HepG2 (cell line): ENCODE data around the gene SCYL1. TPM values are rescaled to one million over a fixed set of nuclear protein-coding genes. Genes with fewer than 3 reads are reported as not detected.

Source experiments
- CEBPB ChIP-seq: IDR thresholded peaks from 2 replicates; pipeline ENCODE4 v1.6.1; 2011; ENCODE audit warnings: low read depth, low read length, improper control_type of control experiment, borderline replicate concordance
- FOXA3 ChIP-seq: IDR thresholded peaks from 2 replicates; pipeline ENCODE4 v1.6.1; 2016; ENCODE audit warnings: missing genetic modification reagents, missing compliant biosample characterization
- GATA4 ChIP-seq: sonication (generic); IDR thresholded peaks from 2 replicates; pipeline ENCODE4 v1.6.1; 2016; ENCODE audit warnings: antibody characterized with exemption, low read depth, borderline replicate concordance
- HES4 ChIP-seq: sonication (generic); formaldehyde crosslinking; IDR thresholded peaks from 2 replicates; pipeline ENCODE4 v1.9.0; 2021; ENCODE audit warnings: mild to moderate bottlenecking, missing genetic modification reagents, borderline replicate concordance
- MATR3 ChIP-seq: sonication (generic); formaldehyde crosslinking; IDR thresholded peaks from 2 replicates; pipeline ENCODE4 v1.4.0; 2020; ENCODE audit warnings: missing genetic modification reagents
- polyA plus RNA-seq, 8 experiments: library from polyadenylated mRNA; depleted of rRNA in 3 of 8; stranded (reverse) in 7 of 8; unstranded in 1 of 8; fragments of >200 nt; fragmentation: Illumina TruSeq in 4 of 8; extraction: Trizol in 4 of 8; gene quantifications; 2 replicates each; pipeline versions ENCODE4 v1.2.1 to v1.2.3, GENCODE V29; 2011 to 2016; ENCODE audit warnings: low read depth in 4 of 8, missing spikeins in 1 of 8, mixed read lengths in 1 of 8; ENCODE audit not compliant: insufficient read depth in 1 of 8
- total RNA-seq, 5 experiments: library from RNA; depleted of rRNA; stranded (reverse); fragments of >200 nt; fragmentation: Illumina TruSeq; extraction: Trizol; gene quantifications; 2 replicates each; pipeline ENCODE4 v1.2.3, GENCODE V29; 2016; ENCODE audit warnings: low read depth in 1 of 5
- TF ChIP-seq, protein P1 (sequence below): sonication (generic); formaldehyde crosslinking; IDR thresholded peaks from 2 replicates; pipeline ENCODE4 v1.4.0; 2020; ENCODE audit warnings: missing genetic modification reagents, borderline replicate concordance
- TF ChIP-seq, protein P2 (sequence below): sonication (generic); formaldehyde crosslinking; IDR thresholded peaks from 2 replicates; pipeline ENCODE4 v1.4.0; 2020; ENCODE audit warnings: missing genetic modification reagents
- TF ChIP-seq, protein P3 (sequence below): sonication (generic); formaldehyde crosslinking; IDR thresholded peaks from 2 replicates; pipeline ENCODE4 v1.5.1; 2020; ENCODE audit warnings: missing genetic modification reagents, mild to moderate bottlenecking, borderline replicate concordance
- TF ChIP-seq, protein P4 (sequence below): sonication (generic); formaldehyde crosslinking; IDR thresholded peaks from 2 replicates; pipeline ENCODE4 v1.4.0; 2020; ENCODE audit warnings: mild to moderate bottlenecking, missing genetic modification reagents
- TF ChIP-seq, protein P5 (sequence below): sonication (generic); formaldehyde crosslinking; IDR thresholded peaks from 2 replicates; pipeline ENCODE4 v1.8.0; 2022; ENCODE audit warnings: mild to moderate bottlenecking, missing genetic modification reagents, borderline replicate concordance

The SCYL1 gene
- total and polyA plus RNA-seq, 2 of the 13 experiments (the other 11 are each of a cell fraction or from before 2014, with no cell fraction given) = 65.9 to 103 TPM

DNA sequence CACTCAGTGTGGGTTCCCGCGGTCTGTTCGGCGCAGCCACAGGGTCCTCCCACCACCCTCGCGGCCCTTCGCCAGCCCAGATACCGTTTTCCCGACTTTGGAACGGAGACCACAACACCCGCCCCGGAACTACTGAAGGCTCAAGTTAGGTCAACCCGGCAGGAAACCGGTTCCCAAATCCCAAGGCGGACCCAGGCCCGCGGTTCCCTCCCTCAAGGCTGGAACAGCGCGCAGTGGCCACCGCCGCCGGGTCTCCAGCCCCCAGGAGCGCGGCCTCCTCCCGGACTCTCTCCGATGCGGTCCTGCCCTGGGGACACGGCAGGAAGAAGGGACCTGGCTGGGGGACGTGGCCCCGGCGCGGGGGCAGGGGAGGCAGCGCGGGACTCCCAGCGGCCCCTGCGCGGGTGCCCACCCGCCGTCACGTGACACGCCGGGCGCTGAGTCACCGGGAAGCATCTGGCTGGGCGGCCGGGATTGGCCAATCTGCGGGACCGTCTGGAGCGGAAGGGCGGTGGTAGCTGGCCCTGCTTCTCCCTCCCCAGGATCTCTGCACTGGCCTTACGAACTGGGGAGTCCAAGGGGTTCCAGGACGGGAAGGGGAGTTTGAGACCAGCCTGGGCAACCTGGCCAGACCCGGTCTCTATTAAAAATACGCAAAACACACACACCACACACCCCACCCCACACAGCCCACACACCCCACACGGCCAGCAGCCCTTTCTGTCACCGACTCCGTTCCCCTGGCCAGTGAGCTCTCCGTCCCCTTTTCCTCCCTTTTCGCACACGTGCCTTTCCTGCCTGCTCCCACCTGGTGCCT is 47.5 kb upstream of the SCYL1 start (continued):
- TF ChIP-seq, protein P1, sequence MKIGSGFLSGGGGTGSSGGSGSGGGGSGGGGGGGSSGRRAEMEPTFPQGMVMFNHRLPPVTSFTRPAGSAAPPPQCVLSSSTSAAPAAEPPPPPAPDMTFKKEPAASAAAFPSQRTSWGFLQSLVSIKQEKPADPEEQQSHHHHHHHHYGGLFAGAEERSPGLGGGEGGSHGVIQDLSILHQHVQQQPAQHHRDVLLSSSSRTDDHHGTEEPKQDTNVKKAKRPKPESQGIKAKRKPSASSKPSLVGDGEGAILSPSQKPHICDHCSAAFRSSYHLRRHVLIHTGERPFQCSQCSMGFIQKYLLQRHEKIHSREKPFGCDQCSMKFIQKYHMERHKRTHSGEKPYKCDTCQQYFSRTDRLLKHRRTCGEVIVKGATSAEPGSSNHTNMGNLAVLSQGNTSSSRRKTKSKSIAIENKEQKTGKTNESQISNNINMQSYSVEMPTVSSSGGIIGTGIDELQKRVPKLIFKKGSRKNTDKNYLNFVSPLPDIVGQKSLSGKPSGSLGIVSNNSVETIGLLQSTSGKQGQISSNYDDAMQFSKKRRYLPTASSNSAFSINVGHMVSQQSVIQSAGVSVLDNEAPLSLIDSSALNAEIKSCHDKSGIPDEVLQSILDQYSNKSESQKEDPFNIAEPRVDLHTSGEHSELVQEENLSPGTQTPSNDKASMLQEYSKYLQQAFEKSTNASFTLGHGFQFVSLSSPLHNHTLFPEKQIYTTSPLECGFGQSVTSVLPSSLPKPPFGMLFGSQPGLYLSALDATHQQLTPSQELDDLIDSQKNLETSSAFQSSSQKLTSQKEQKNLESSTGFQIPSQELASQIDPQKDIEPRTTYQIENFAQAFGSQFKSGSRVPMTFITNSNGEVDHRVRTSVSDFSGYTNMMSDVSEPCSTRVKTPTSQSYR = peak; percentile 81; the same call in 1 of the 2 replicates
- TF ChIP-seq HES4 (0 out of 2 replicates have a peak, but pooled peaks have one; percentile 69), CEBPB (peak; percentile 85; the same call in 1 of the 2 replicates), FOXA3 (CRISPR knock-in tag) (no peak; the same call in 1 of the 2 replicates), MATR3 (CRISPR knock-in tag) (no peak), GATA4 (no peak)
- TF ChIP-seq, protein P2, sequence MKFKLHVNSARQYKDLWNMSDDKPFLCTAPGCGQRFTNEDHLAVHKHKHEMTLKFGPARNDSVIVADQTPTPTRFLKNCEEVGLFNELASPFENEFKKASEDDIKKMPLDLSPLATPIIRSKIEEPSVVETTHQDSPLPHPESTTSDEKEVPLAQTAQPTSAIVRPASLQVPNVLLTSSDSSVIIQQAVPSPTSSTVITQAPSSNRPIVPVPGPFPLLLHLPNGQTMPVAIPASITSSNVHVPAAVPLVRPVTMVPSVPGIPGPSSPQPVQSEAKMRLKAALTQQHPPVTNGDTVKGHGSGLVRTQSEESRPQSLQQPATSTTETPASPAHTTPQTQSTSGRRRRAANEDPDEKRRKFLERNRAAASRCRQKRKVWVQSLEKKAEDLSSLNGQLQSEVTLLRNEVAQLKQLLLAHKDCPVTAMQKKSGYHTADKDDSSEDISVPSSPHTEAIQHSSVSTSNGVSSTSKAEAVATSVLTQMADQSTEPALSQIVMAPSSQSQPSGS (CRISPR knock-in tag) = peak; percentile 50; the same call in 1 of the 2 replicates
- TF ChIP-seq, protein P3, sequence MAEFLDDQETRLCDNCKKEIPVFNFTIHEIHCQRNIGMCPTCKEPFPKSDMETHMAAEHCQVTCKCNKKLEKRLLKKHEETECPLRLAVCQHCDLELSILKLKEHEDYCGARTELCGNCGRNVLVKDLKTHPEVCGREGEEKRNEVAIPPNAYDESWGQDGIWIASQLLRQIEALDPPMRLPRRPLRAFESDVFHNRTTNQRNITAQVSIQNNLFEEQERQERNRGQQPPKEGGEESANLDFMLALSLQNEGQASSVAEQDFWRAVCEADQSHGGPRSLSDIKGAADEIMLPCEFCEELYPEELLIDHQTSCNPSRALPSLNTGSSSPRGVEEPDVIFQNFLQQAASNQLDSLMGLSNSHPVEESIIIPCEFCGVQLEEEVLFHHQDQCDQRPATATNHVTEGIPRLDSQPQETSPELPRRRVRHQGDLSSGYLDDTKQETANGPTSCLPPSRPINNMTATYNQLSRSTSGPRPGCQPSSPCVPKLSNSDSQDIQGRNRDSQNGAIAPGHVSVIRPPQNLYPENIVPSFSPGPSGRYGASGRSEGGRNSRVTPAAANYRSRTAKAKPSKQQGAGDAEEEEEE = no peak
- TF ChIP-seq, protein P4, sequence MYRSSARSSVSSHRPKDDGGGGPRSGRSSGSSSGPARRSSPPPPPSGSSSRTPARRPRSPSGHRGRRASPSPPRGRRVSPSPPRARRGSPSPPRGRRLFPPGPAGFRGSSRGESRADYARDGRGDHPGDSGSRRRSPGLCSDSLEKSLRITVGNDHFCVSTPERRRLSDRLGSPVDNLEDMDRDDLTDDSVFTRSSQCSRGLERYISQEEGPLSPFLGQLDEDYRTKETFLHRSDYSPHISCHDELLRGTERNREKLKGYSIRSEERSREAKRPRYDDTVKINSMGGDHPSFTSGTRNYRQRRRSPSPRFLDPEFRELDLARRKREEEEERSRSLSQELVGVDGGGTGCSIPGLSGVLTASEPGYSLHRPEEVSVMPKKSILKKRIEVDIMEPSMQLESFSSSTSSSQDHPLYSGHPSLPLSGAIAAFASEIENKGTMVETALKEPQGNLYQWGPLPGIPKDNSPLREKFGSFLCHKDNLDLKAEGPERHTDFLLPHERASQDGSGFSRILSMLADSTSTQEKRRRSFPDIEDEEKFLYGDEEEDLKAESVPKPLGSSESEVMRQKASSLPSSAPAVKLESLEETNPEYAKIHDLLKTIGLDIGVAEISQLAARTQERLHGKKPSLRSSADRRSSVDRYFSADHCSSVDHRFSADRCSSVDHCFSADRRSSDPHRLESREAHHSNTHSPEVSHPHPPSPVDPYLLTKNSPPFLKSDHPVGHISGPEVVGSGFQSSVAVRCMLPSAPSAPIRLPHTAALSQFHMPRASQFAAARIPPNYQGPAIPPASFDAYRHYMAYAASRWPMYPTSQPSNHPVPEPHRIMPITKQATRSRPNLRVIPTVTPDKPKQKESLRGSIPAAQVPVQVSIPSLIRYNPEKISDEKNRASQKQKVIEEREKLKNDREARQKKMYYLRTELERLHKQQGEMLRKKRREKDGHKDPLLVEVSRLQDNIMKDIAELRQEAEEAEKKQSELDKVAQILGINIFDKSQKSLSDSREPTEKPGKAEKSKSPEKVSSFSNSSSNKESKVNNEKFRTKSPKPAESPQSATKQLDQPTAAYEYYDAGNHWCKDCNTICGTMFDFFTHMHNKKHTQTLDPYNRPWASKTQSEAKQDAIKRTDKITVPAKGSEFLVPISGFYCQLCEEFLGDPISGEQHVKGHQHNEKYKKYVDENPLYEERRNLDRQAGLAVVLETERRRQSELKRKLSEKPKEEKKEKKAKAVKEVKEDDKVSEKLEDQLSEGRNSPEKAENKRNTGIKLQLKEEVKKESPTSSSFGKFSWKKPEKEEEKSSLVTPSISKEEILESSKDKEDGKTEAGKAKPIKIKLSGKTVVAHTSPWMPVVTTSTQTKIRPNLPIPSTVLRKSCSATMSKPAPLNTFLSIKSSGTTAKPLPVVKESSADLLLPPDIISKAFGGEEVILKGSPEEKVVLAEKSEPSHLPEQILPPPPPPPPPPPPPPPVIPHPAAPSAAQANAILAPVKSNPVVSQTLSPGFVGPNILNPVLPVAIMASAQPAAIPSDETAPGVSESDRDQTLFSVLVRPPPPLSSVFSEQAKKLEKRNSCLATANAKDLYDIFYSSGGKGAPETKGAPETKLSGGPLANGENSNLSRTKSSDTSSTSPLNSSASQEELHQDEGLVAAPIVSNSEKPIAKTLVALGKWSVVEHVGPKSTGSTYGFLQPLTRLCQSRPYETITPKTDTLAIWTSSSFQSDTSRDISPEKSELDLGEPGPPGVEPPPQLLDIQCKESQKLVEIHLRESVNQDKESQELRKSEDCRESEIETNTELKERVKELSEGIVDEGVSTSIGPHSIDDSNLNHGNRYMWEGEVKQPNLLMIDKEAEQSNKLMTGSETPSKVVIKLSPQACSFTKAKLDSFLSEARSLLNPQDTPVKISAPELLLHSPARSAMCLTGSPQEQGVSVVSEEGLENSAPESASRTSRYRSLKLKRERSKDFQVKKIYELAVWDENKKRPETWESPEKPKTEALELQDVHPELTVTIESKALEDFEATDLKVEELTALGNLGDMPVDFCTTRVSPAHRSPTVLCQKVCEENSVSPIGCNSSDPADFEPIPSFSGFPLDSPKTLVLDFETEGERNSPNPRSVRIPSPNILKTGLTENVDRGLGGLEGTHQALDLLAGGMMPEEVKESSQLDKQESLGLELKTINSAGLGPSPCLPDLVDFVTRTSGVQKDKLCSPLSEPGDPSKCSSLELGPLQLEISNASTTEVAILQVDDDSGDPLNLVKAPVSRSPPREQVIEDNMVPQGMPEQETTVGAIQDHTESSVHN (CRISPR knock-in tag) = no peak
- TF ChIP-seq, protein P5, sequence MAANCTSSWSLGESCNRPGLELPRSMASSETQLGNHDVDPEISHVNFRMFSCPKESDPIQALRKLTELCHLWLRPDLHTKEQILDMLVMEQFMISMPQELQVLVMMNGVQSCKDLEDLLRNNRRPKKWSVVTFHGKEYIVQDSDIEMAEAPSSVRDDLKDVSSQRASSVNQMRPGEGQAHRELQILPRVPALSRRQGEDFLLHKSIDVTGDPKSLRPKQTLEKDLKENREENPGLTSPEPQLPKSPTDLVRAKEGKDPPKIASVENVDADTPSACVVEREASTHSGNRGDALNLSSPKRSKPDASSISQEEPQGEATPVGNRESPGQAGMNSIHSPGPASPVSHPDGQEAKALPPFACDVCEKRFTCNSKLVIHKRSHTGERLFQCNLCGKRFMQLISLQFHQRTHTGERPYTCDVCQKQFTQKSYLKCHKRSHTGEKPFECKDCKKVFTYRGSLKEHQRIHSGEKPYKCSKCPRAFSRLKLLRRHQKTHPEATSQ (CRISPR knock-in tag) = peak; percentile 79; the same call in 1 of the 2 replicates
